ENCODE measurements around the gene TWNK.

DNA sequence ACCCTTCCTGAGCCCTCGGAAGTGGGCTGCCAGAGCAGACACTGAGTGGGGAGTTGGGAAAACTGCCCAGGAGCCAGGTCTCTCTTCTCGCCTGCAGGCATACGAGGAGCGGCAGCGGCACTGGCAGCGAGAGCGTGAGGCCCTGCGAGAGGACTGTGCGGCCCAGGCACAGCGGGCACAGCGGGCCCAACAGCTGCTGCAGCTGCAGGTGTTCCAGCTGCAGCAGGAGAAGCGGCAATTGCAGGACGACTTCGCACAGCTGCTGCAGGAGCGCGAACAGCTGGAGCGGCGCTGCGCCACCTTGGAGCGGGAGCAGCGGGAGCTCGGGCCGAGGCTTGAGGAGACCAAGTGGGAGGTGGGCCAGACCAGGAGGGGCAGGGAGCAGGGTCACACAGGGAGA is 18.0 kb downstream of the TWNK start:
- TF ChIP-seq, protein P1, sequence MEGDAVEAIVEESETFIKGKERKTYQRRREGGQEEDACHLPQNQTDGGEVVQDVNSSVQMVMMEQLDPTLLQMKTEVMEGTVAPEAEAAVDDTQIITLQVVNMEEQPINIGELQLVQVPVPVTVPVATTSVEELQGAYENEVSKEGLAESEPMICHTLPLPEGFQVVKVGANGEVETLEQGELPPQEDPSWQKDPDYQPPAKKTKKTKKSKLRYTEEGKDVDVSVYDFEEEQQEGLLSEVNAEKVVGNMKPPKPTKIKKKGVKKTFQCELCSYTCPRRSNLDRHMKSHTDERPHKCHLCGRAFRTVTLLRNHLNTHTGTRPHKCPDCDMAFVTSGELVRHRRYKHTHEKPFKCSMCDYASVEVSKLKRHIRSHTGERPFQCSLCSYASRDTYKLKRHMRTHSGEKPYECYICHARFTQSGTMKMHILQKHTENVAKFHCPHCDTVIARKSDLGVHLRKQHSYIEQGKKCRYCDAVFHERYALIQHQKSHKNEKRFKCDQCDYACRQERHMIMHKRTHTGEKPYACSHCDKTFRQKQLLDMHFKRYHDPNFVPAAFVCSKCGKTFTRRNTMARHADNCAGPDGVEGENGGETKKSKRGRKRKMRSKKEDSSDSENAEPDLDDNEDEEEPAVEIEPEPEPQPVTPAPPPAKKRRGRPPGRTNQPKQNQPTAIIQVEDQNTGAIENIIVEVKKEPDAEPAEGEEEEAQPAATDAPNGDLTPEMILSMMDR (IDR thresholded peaks at IDR 0.05): no peak
- no peak for TF ChIP-seq POLR2A (IDR thresholded peaks at IDR 0.05)
